HG03575 (cell line): Measurements from ENCODE around the gene TBC1D2B.
"Not testable (repeated sequence)": the region's sequence is repeated elsewhere in the genome, so short reads cannot be mapped to it uniquely, and the experiment has no call there.

Source experiments
- ATAC-seq: cut with Tn5 transposase; IDR thresholded peaks from one replicate; pipeline ENCODE4 v1.9.1; 2021; ENCODE audit not compliant: unreplicated experiment, insufficient number of reproducible peaks, low FRiP score; ENCODE audit errors: extremely low read depth

TBC1D2B gene

GRCh38 chr15:77984446-77984861 is 93.1 kb downstream of the TBC1D2B start:
- ATAC-seq: no peak

- ATAC-seq: no peak
Observed at GRCh38 chr15:77983708-77984445, 93.6 kb downstream of the TBC1D2B start.

GRCh38 chr15:77983091-77983707 is 94.3 kb downstream of the TBC1D2B start:
- ATAC-seq: no peak

- ATAC-seq: no peak
Observed at GRCh38 chr15:77982127-77982490, 95.4 kb downstream of the TBC1D2B start.

- no peak for ATAC-seq
Observed at GRCh38 chr15:77981281-77982126, 96.0 kb downstream of the TBC1D2B start.

- not testable (repeated sequence) for ATAC-seq
Observed at GRCh38 chr15:77980674-77981073, 96.8 kb downstream of the TBC1D2B start.

GRCh38 chr15:77980098-77980497 is 97.4 kb downstream of the TBC1D2B start:
- no peak for ATAC-seq

- not testable (repeated sequence) for ATAC-seq
Observed at GRCh38 chr15:77979157-77979556, 98.4 kb downstream of the TBC1D2B start.

- not testable (repeated sequence) for ATAC-seq
Observed at GRCh38 chr15:77978759-77979145, 98.8 kb downstream of the TBC1D2B start.

GRCh38 chr15:77977903-77978758 is 99.4 kb downstream of the TBC1D2B start:
- ATAC-seq: not testable (repeated sequence)

- not testable (repeated sequence) for ATAC-seq
Observed at GRCh38 chr15:77976760-77977525, 100.6 kb downstream of the TBC1D2B start.

GRCh38 chr15:77976095-77976450 is 101.4 kb downstream of the TBC1D2B start:
- ATAC-seq: not testable (repeated sequence)

GRCh38 chr15:77975332-77976094 is 102.0 kb downstream of the TBC1D2B start:
- no peak for ATAC-seq

GRCh38 chr15:77974416-77975331 is 102.8 kb downstream of the TBC1D2B start:
- ATAC-seq: no peak

GRCh38 chr15:77974098-77974414 is 103.5 kb downstream of the TBC1D2B start:
- ATAC-seq: no peak

GRCh38 chr15:77973273-77974097 is 104.0 kb downstream of the TBC1D2B start:
- not testable (repeated sequence) for ATAC-seq
